SU-DHL-6 (cell line): ENCODE measurements around the gene FLNA.

Source experiments
- H2AFZ ChIP-seq: fragments of 200-600 bp; sonication (generic); 2 replicates; pipeline ENCODE4 v1.6.1; 2014; ENCODE audit warnings: low read depth, mild to moderate bottlenecking, moderate library complexity, mixed read lengths, antibody characterized with exemption, low read length; ENCODE audit not compliant: severe bottlenecking
- H3F3A ChIP-seq: fragments of 200-600 bp; shearing (Covaris generic); 2 replicates; pipeline ENCODE4 v1.6.0; 2016; ENCODE audit warnings: antibody characterized with exemption, mild to moderate bottlenecking; ENCODE audit not compliant: insufficient read depth
- H3K27ac ChIP-seq: fragments of 200-600 bp; sonication (generic); 2 replicates; pipeline ENCODE4 v1.5.1; 2016; ENCODE audit warnings: low read depth, mild to moderate bottlenecking, low read length, moderate library complexity, mixed read lengths
- H3K27me3 ChIP-seq: fragments of 200-600 bp; sonication (generic), shearing (Covaris generic); 2 replicates; pipeline ENCODE4 v1.6.0; 2014; ENCODE audit warnings: mild to moderate bottlenecking, low read length
- H3K36me3 ChIP-seq: fragments of 200-600 bp; sonication (generic); 2 replicates; pipeline ENCODE4 v1.6.1; 2014; ENCODE audit warnings: mild to moderate bottlenecking, low read length, mixed read lengths
- H3K4me2 ChIP-seq: fragments of 300-600, 200-600 bp; shearing (Covaris generic), sonication (generic); 2 replicates; pipeline ENCODE4 v1.6.0; 2014; ENCODE audit warnings: low read length, low read depth, mild to moderate bottlenecking; ENCODE audit not compliant: poor library complexity, severe bottlenecking
- H3K4me3 ChIP-seq: fragments of 200-600 bp; sonication (generic); 2 replicates; pipeline ENCODE4 v1.5.1; 2014; ENCODE audit warnings: antibody characterized with exemption, low read length, mild to moderate bottlenecking, mixed read lengths; ENCODE audit not compliant: insufficient read depth, poor library complexity, severe bottlenecking
- H3K79me2 ChIP-seq: fragments of 200-600 bp; sonication (generic); 2 replicates; pipeline ENCODE4 v1.6.1; 2014; ENCODE audit warnings: mild to moderate bottlenecking, low read length, moderate library complexity; ENCODE audit not compliant: insufficient read depth
- H3K9ac ChIP-seq: fragments of 200-600 bp; sonication (generic); 2 replicates; pipeline ENCODE4 v1.7.0; 2014; ENCODE audit warnings: mild to moderate bottlenecking, low read length
- H3K9me2 ChIP-seq: fragments of 200-600 bp; sonication (generic); replicated peaks from 2 replicates; pipeline ENCODE4 v1.6.1; 2014; ENCODE audit warnings: low read length; ENCODE audit not compliant: insufficient read depth
- H3K9me3 ChIP-seq: fragments of 200-600 bp; sonication (generic); 2 replicates; pipeline ENCODE4 v1.6.1; 2014; ENCODE audit warnings: low read length, mixed read lengths; ENCODE audit not compliant: insufficient read depth
- H4K20me1 ChIP-seq: fragments of 200-600 bp; sonication (generic); 2 replicates; pipeline ENCODE4 v1.6.1; 2014; ENCODE audit warnings: low read depth, mild to moderate bottlenecking, antibody characterized with exemption, low read length, moderate library complexity, mixed read lengths
- CTCF ChIP-seq: fragments of 200-600 bp; sonication (generic); IDR thresholded peaks from one replicate; pipeline ENCODE4 v1.5.1; 2017; ENCODE audit warnings: antibody characterized with exemption, mild to moderate bottlenecking, low read length, moderate library complexity; ENCODE audit not compliant: insufficient read depth, poor library complexity, severe bottlenecking
- EZH2phosphoT487 ChIP-seq: fragments of 200-600 bp; sonication (generic), shearing (Covaris generic); conservative IDR thresholded peaks from 2 replicates; pipeline ENCODE4 v1.6.1; 2018; ENCODE audit warnings: mild to moderate bottlenecking, antibody characterized with exemption, low read length, moderate library complexity, mixed read lengths

The FLNA gene

GRCh38 chrX:154359362-154360154 lies 14.9 kb downstream of the FLNA start:
- Histone ChIP-seq H4K20me1 (no peaks in the 10 kb centered on the region), H3K9me2 (no peaks in the 10 kb centered on the region), H3K4me2 (no peak overlapping the region), H3K36me3 (no peaks in the 10 kb centered on the region), H2AFZ (no peak overlapping the region), H3K9ac (no peak overlapping the region), H3K27ac (no peak overlapping the region), H3K4me3 (no peak overlapping the region), H3K9me3 (no peaks in the 10 kb centered on the region), H3F3A (no peaks in the 10 kb centered on the region), H3K27me3 (no peaks in the 10 kb centered on the region), H3K79me2 (no peaks in the 10 kb centered on the region)
- TF ChIP-seq CTCF (no peak), EZH2phosphoT487 (no peak)

- Histone ChIP-seq H3K79me2 (no peaks in the 10 kb centered on the region), H3K36me3 (no peaks in the 10 kb centered on the region), H3K9me2 (no peaks in the 10 kb centered on the region), H3K4me2 (no peak overlapping the region), H3K27ac (no peak overlapping the region), H3K9ac (no peak overlapping the region), H3K9me3 (no peaks in the 10 kb centered on the region), H2AFZ (no peak overlapping the region), H3F3A (no peaks in the 10 kb centered on the region), H3K27me3 (no peaks in the 10 kb centered on the region), H3K4me3 (no peak overlapping the region), H4K20me1 (no peaks in the 10 kb centered on the region)
- TF ChIP-seq CTCF (no peak), EZH2phosphoT487 (no peak)
Observed at GRCh38 chrX:154358829-154359228, 15.6 kb downstream of the FLNA start.

GRCh38 chrX:154358011-154358410 lies 16.4 kb downstream of the FLNA start:
- no peaks in the 10 kb centered on the region for H3K36me3 ChIP-seq
- H3K79me2 ChIP-seq, result no peaks in the 10 kb centered on the region
- H3K9ac ChIP-seq, result no peak overlapping the region
- H3K9me2 ChIP-seq, result no peaks in the 10 kb centered on the region
- H3F3A ChIP-seq, result no peaks in the 10 kb centered on the region
- H3K9me3 ChIP-seq, result no peaks in the 10 kb centered on the region
- H3K27me3 ChIP-seq, result no peaks in the 10 kb centered on the region
- H2AFZ ChIP-seq, result no peak overlapping the region
- H3K4me3 ChIP-seq, result no peak overlapping the region
- H4K20me1 ChIP-seq, result no peaks in the 10 kb centered on the region
- H3K4me2 ChIP-seq, result no peak overlapping the region
- H3K27ac ChIP-seq, result no peak overlapping the region
- TF ChIP-seq CTCF (no peak), EZH2phosphoT487 (no peak)
